ENCODE results near the gene STK26. TPM values are rescaled to one million over a fixed set of nuclear protein-coding genes. Genes with fewer than 3 reads are reported as not detected.
"Not testable (repeated sequence)": the region's sequence is repeated elsewhere in the genome, so short reads cannot be mapped to it uniquely, and the experiment has no call there.

The STK26 gene
- total RNA-seq, 1 experiment from 2014 or later: 209 TPM

DNA sequence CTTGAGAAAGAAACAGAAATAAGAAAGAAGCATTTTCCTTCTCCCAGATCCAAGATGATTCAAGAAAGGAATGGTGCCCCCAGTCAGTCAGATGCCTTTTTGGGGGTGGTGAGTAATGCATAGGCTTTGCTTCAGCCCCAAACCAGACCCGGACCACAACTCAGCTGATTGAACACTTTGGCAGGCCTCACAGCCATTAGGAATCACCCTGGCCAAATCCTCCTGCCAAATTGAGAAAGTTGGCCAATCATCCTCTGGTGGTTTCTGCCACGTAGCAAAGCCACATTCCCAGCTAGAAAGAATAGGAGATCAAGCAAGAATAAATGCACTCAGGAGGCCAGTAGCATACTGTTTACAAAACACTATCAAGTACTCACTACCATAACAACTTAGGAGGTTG is 71.1 kb downstream of the STK26 start:
- H3K36me3 ChIP-seq (replicated peaks; ENCODE audit: control insufficient read depth, insufficient read depth, low read length): no peaks in the 10 kb centered on the region
- no peak for DNase-seq

DNA sequence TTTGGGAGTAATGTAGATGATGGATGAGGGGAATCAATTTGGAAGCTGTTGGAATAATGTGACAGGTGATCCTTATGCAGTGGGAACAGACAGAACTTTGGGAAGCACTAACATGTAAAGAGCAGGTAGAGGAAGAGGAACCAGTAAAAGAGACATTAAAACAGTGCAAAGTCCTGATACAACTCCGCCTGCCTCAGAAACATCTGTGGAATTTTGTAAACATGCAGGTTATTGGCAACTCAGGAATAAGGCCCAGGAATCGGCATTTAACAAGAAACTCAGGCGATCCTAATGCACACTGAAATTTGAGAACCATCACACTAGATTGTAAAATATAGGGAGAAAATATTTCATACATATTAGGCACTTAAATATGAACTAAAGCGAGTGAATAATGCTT is 75.6 kb downstream of the STK26 start:
- not testable (repeated sequence) for DNase-seq; H3K4me3 ChIP-seq (ENCODE audit: insufficient read depth, low read depth, low read length); H3K27me3 ChIP-seq (ENCODE audit: control insufficient read depth, insufficient read depth, low read length); H3K36me3 ChIP-seq (replicated peaks; ENCODE audit: control insufficient read depth, insufficient read depth, low read length)

More for the DNA sequence above, 71.1 kb downstream of the STK26 start:
- no peaks in the 10 kb centered on the region for H3K27me3 ChIP-seq (ENCODE audit: control insufficient read depth, insufficient read depth, low read length)
- H3K4me3 ChIP-seq (ENCODE audit: insufficient read depth, low read depth, low read length): no peak overlapping the region

- Histone ChIP-seq H3K4me3 (ENCODE audit: insufficient read depth, low read depth, low read length) (no peak overlapping the region), H3K36me3 (replicated peaks; ENCODE audit: control insufficient read depth, insufficient read depth, low read length) (no peaks in the 10 kb centered on the region), H3K27me3 (ENCODE audit: control insufficient read depth, insufficient read depth, low read length) (no peaks in the 10 kb centered on the region)
- no peak for DNase-seq
Observed at GRCh38 chrX:132101206-132101605, 78.1 kb downstream of the STK26 start.

GRCh38 chrX:132101799-132102198 is 78.7 kb downstream of the STK26 start:
- no peaks in the 10 kb centered on the region for H3K36me3 ChIP-seq (replicated peaks; ENCODE audit: control insufficient read depth, insufficient read depth, low read length)
- no peak for DNase-seq
- no peak overlapping the region for H3K4me3 ChIP-seq (ENCODE audit: insufficient read depth, low read depth, low read length)
- H3K27me3 ChIP-seq (ENCODE audit: control insufficient read depth, insufficient read depth, low read length): no peaks in the 10 kb centered on the region

DNA sequence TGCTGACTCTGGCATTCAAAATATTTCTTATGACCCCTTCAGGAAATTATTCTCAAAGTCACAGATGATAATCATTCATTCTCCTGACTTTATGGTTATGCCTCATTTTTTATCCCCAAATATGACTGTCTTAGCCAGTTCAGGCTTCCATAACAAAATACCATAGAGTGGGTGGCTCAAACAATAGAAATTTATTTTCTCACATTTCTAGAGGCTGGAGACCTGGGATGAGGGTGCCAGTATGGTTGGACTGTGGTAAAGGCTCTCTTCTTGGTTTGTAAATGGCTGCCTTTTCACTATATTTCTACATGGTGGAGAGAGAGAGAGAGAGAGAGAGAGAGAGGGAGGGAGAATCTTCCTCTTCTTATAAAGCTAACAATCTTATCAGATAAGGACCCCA is 84.2 kb downstream of the STK26 start:
- DNase-seq: no peak
- no peaks in the 10 kb centered on the region for H3K27me3 ChIP-seq (ENCODE audit: control insufficient read depth, insufficient read depth, low read length)
- no peaks in the 10 kb centered on the region for H3K36me3 ChIP-seq (replicated peaks; ENCODE audit: control insufficient read depth, insufficient read depth, low read length)
- no peak overlapping the region for H3K4me3 ChIP-seq (ENCODE audit: insufficient read depth, low read depth, low read length)

- DNase-seq: no peak
- H3K27me3 ChIP-seq (ENCODE audit: control insufficient read depth, insufficient read depth, low read length): no peaks in the 10 kb centered on the region
- no peaks in the 10 kb centered on the region for H3K36me3 ChIP-seq (replicated peaks; ENCODE audit: control insufficient read depth, insufficient read depth, low read length)
- no peak overlapping the region for H3K4me3 ChIP-seq (ENCODE audit: insufficient read depth, low read depth, low read length)
Observed at GRCh38 chrX:132114607-132115006, 91.5 kb downstream of the STK26 start.

- no peaks in the 10 kb centered on the region for H3K36me3 ChIP-seq (replicated peaks; ENCODE audit: control insufficient read depth, insufficient read depth, low read length)
- DNase-seq: no peak
- no peaks in the 10 kb centered on the region for H3K27me3 ChIP-seq (ENCODE audit: control insufficient read depth, insufficient read depth, low read length)
- H3K4me3 ChIP-seq (ENCODE audit: insufficient read depth, low read depth, low read length): no peak overlapping the region
Observed at GRCh38 chrX:132115792-132116191, 92.7 kb downstream of the STK26 start.

- Histone ChIP-seq H3K27me3 (ENCODE audit: control insufficient read depth, insufficient read depth, low read length) (no peaks in the 10 kb centered on the region), H3K36me3 (replicated peaks; ENCODE audit: control insufficient read depth, insufficient read depth, low read length) (no peaks in the 10 kb centered on the region), H3K4me3 (ENCODE audit: insufficient read depth, low read depth, low read length) (no peak overlapping the region)
- no peak for DNase-seq
Observed at GRCh38 chrX:132118358-132118757, 95.3 kb downstream of the STK26 start.

DNA sequence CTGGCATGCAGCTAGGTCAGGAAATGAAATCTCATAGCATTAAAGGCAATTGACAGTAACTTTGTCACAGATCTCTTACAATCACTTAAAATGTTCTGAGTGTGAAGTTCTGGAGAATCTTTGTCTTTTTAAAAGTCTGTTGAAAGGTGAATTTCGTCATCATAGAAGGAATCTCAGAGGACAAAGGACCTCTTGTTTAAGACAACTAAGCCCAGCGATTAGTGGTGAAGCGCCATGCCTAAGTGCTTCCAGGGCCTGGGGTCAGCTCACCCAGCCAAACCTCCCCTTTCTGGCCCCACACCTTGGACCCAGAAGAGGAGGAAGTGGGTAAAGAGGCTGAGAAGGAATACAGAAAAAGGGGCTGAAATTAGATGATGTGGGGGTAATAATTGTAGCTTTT is 96.2 kb downstream of the STK26 start:
- no peak overlapping the region for H3K4me3 ChIP-seq (ENCODE audit: insufficient read depth, low read depth, low read length)
- no peaks in the 10 kb centered on the region for H3K36me3 ChIP-seq (replicated peaks; ENCODE audit: control insufficient read depth, insufficient read depth, low read length)
- no peak for DNase-seq
- H3K27me3 ChIP-seq (ENCODE audit: control insufficient read depth, insufficient read depth, low read length): no peaks in the 10 kb centered on the region

- Histone ChIP-seq H3K4me3 (ENCODE audit: insufficient read depth, low read depth, low read length) (no peak overlapping the region), H3K36me3 (replicated peaks; ENCODE audit: control insufficient read depth, insufficient read depth, low read length) (no peaks in the 10 kb centered on the region), H3K27me3 (ENCODE audit: control insufficient read depth, insufficient read depth, low read length) (no peaks in the 10 kb centered on the region)
- DNase-seq: no peak
Observed at GRCh38 chrX:132119821-132120515, 96.9 kb downstream of the STK26 start.

DNA sequence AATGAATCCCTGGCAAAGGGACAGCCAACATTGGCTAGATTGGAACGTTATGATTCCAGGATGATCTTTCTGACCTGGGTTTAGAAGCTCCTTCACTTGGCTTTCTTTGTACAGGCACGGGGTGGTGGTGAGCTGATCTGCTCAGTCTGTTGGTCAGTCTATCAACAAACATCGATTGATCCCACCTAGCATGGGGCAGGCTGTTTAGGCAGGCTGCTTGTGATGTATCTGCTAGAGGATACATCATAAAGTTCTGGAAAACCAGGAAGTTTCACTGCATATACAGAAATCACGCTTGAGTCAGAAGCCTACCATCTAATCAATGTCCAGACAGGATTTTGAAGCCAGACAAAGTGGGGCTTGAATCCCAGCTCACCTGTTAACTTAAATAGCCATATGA is 97.8 kb downstream of the STK26 start:
- no peak for DNase-seq
- no peaks in the 10 kb centered on the region for H3K27me3 ChIP-seq (ENCODE audit: control insufficient read depth, insufficient read depth, low read length)
- H3K4me3 ChIP-seq (ENCODE audit: insufficient read depth, low read depth, low read length): no peak overlapping the region
- no peaks in the 10 kb centered on the region for H3K36me3 ChIP-seq (replicated peaks; ENCODE audit: control insufficient read depth, insufficient read depth, low read length)

Other genes with a start within 250 kb of the STK26 start
- gene FRMD7, start 104.7 kb downstream of the STK26 start, total RNA-seq (2014; rRNA removed; shearing (Covaris generic)): 0.14 TPM in 1 of 2 replicates, not detected in the other
- 39.9 and 43.1 TPM in 2 replicates for gene RAP2C, start 196.1 kb downstream of the STK26 start, total RNA-seq (2014; rRNA removed; shearing (Covaris generic))

All from H7 (cell line).